GM18861 (cell line): Measurements from ENCODE around the gene TSPAN15.
"Not testable (repeated sequence)": the region's sequence is repeated elsewhere in the genome, so short reads cannot be mapped to it uniquely, and the experiment has no call there.

ENCODE experiments used
- ATAC-seq: cut with Tn5 transposase; IDR thresholded peaks from one replicate; pipeline ENCODE4 v1.9.1; 2021; ENCODE audit not compliant: unreplicated experiment

TSPAN15 gene

GRCh38 chr10:69536521-69536920 is 85.3 kb downstream of the TSPAN15 start:
- not testable (repeated sequence) for ATAC-seq

DNA sequence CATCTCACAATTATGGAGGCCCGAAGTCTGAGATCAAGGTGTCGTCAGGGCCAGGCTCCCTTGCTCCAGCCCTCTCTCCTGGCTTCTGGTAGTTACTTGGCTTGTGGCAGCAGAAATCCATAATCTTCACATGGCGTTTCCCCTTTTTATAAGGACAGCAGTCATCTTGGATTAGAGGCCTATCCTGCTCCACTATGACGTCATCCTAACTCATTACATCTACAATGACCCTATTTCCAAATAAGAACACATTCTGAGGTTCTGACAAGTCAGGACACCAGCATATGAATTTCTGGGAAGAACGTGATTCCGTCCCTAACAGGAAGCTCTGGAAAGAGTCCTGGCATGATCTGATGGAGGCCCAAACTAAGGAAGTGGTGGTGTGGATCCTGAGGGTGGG is 86.2 kb downstream of the TSPAN15 start:
- no peak for ATAC-seq

GRCh38 chr10:69538461-69538860 is 87.2 kb downstream of the TSPAN15 start:
- no peak for ATAC-seq

GRCh38 chr10:69541463-69541862 is 90.2 kb downstream of the TSPAN15 start:
- no peak for ATAC-seq

DNA sequence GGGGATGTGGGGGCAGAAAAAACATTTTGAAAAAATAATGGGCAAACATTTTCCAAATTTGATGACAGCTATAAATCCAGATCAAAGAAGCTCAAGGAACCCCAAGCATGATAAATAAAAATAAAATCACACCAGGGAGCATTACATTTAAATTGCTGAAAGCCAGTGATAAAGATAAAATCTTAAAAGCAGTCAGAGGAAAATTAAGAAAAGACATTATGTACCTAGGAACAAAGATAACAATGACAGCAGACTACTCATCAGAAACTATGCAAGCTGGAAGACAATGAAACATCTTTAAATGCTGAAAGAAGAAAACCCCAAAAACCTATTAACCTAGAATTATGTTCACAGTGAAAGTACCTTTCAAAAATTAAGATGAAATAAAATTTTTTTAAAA is 98.7 kb downstream of the TSPAN15 start:
- ATAC-seq, result no peak

DNA sequence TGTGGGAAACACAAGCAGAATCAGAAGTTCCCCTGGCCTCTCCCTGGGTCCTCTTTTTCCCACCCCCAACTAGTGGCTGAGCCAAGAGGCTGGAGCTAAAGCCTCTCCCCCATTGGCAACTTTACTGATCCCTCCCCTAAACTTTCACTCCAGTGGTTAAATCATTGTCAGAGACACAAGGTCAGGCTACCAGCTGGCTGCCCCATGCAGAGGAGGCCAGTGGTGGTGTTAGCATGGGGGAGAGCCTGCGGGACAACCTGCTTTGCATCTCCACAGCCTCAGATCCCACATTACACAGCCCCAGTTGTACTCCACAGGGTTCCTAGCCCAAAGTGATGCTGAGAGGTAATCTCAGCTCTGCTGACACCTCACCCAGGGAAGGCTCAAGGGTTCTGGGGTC is 101.0 kb downstream of the TSPAN15 start:
- ATAC-seq, result no peak

DNA sequence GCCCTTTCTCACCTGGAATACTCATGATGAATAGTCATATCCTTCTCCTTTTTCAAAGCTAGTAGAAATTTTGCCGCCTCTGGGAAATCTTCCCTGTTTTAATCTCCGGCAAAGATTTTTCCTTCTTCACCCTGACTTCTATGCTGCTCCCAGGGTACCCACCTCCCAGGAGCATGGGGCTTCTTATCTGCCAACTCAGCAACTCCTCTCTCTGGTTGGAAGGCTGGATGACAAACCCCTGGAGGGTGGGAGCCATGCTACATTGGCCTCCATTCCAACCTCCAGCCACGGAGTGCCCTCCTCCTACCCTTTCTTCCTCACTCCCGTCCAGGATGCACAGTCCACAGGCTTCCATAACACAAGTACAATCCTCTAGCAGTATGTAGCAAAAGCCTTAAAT is 102.1 kb downstream of the TSPAN15 start:
- ATAC-seq, result no peak

- ATAC-seq, result no peak
Observed at GRCh38 chr10:69554611-69555010, 103.3 kb downstream of the TSPAN15 start.
